ENCODE measurements around the gene GSE1.

Gene GSE1

GRCh38 chr16:85637061-85637807 lies 24.1 kb downstream of the GSE1 start:
- no peak for DNase-seq

DNA sequence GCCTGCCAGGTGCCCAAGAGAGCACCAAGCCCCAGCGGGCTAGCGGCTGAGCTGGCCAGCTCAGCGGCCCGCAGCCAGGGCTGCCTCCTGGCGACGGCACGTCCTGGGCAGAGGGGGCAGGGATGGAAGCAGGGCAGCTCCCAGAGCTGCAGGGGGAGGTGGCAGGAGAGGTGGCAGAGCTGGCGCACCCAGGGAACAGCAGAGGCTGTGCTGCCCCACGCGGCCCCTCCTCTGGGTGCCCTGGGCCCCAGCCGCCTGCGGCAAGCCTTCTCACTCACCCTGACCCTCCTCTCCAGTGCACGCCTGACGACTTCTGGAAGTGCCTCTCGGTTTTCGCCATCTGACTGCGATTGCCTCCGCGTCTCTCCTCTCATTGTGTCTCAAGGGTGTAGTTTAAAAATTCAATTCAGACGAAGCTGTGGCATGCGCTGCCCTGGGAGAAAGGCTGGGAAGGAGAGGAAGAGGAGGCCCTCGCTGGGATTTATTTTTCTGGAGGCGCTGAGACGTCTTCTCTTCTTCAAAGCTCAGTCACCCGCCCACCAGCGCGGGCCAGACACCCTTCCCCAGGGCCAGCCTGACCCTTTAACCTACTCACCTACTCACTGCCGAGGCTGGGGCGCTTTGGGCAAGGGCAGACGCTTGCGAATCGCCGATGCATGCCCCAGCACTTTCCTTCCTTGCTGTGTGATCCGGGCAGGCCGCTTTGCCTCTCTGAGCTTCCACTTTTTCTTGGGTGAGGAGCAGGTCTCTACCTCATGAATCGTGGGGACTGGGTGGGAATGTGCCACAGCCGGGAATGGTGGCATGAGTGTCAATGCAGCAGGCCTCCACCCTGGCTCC lies 24.9 kb downstream of the GSE1 start:
- no peak for DNase-seq

- no peak for DNase-seq
Observed at GRCh38 chr16:85638695-85639409, 25.7 kb downstream of the GSE1 start.

DNA sequence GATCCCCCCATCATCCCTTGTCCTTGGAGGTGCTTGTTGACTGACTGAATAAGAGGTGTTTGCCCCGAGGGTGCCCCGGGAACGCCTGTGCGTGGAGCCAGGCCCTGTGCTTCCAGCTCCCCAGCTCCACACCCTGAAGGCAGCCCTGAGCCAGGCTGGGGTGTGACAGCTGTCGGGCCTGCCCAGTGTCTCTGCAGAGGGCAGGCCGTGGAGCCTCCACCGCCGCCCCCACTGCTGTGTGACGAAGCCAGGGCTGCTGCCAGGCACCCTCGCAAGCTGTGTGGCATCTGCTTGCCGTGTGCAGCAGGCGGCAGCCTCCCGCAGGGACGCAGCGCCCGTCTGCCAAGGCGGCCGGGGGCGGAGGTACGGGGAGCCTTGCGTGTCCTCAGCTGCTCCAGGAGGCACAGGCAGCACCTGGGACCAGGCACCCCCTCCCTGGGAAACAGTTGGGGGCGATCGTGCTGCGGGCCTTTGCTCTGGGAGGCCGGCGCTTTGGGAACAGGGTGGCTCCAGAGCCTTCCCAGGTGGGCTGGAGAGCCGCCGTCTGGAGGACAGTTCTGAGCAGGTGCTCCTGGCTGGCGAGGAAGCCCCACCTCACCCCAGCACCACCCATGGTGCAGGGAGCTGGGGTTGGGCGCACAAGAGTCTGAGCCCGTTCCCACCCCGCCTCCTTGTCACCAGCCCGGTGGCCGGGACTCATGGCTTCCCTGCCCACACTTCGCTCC lies 26.6 kb downstream of the GSE1 start:
- DNase-seq, result no peak

DNA sequence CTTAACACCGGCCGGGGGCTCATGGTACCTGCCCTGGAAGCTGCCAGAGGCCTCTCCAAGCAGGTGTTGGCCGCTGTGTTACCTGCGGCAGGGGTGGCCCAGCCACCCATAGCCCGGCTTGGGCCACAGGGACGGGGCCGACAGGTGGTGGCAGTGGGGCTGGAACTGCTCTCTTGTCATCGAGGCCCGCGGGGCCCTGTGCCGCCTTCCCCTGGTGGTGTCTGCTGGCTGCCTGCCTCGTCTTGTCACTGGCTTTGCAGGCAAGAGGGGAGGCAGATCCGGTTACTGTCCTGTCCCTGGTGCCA lies 27.1 kb downstream of the GSE1 start:
- DNase-seq, result no peak

GRCh38 chr16:85640585-85640984 lies 27.5 kb downstream of the GSE1 start:
- no peak for DNase-seq

GRCh38 chr16:85641305-85641704 lies 28.2 kb downstream of the GSE1 start:
- DNase-seq, result no peak

- DNase-seq, result no peak
Observed at GRCh38 chr16:85641776-85642176, 28.7 kb downstream of the GSE1 start.

DNA sequence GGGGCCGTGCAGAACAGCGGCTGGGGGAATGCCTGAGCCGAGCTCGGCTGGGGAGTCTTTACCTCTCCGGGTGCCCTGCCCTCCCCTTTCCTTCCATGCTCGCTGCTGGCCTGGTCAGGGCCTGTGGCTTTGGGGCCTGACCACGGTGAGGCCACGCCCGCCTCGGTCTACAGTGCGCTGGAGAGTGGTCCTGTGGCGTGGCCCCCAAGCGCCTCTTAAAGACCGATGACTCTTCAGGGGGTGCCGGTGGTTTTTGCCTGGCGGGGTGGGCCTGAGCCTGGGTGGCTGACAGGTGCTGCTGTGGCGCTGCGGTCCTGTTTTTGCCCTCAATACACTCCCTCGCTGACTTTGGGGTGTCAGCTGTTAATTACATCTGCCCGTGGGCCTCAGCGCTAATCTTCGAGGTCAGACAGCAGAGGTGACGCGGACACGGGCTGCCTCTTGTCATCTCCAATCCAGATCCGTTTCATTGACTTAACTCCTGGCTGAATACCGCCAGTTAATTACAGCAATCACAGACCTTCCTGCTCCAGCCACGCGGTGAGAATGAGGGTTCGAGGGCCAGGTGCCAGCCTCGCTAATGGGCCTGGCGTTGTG lies 29.7 kb downstream of the GSE1 start:
- no peak for DNase-seq

DNA sequence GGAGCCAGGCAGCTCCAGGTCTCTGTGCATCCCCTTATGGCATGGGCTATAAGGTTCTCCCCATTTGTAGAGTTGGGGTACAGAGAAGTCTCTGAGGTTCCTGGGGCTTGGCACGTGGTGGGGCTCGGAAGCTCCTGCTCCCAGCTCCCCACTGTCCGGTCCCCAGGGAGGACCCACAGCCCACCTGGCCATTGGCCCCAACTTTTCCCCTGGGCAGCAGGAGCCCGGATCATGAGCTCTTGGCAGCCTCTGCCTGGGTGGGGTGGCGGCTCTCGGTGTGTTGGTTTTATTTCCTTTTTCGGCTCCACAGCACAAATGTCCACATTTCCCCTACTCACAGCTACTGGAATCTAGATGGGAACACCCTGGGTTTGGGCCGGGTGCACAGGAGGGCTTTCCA lies 30.5 kb downstream of the GSE1 start:
- no peak for DNase-seq

- DNase-seq, result no peak
Observed at GRCh38 chr16:85644093-85644712, 31.1 kb downstream of the GSE1 start.

DNA sequence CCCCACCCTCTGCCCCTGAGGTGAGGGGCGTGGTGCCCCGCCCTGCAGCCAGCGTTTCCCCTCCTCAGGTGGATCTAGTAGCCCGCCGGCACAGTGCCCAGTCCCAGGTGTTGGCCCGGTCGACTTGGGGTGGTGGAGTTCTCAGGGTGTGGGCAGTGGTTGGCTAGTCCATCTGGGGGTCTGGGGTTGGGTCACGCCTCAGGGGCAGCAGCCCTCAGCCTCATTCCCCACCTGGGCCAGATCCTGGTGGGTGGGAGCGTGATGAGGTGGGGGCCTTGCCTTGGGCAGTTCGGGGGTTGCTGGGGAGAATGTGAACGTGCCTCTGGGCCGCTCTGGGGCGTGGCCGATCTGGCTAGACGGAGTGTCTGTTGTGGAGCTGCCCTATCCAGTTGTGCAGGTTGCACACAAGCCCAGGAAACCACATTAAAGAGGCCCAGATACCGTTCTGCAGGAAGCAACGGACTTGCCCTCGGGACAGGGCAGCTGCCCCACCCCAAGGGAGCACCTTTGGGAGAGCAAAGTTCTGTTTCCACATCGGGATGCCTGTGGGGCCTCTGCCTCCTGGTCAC lies 32.0 kb downstream of the GSE1 start:
- no peak for DNase-seq

- no peak for DNase-seq
Observed at GRCh38 chr16:85646358-85646907, 33.3 kb downstream of the GSE1 start.

- DNase-seq, result no peak
Observed at GRCh38 chr16:85646976-85647375, 33.9 kb downstream of the GSE1 start.

DNA sequence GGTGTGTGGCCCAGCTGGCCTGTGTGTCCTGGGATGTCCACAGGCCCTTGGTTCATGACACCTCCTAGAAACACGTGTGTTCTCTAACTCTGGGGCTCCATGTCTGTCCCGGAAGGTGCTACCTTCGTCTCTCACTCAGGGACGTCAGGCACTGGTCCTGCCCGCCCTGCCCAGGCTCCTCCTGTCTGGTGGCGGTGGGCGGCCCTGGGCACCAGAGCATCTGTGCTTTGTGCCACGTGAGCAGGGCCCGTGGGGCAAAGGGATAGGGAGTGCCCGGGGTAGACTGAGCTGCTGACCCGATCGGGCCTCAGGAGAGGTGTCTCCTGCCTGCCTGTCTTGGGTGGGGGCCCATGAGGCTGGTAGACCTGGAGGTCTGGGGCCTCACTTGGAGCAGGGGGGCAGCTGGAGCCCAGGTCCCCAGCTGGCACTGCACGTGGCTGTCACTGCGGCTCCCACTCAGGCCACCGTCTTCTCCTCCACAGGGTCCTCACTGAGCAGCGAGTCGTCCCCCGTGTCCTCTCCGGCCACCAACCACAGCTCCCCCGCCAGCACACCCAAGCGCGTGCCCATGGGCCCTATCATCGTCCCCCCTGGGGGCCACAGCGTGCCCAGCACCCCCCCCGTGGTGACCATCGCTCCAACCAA lies 35.1 kb downstream of the GSE1 start:
- DNase-seq, result no peak

DNA sequence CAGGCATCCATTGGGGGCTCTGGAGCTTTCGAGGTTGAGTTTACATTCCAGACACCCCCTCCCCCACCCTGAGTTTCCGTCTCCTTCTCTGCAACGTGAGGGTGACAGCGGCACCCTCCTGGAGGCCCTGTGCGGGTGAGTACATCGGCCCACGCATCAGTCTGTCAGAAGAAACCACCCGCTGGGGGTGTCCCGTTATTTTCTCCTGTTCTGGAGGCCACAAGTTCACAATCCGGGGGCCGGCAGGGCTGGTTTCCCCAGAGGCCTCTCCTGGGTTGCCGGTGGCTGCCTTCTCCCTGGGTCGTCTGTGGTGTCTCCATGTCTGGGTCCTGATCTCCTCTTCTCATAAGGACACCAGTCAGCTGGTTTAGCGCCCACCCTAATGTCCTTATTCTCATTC lies 35.7 kb downstream of the GSE1 start:
- no peak for DNase-seq

- DNase-seq, result no peak
Observed at GRCh38 chr16:85649411-85650134, 36.5 kb downstream of the GSE1 start.

- no peak for DNase-seq
Observed at GRCh38 chr16:85650135-85650843, 37.2 kb downstream of the GSE1 start.

GRCh38 chr16:85650844-85651628 lies 37.9 kb downstream of the GSE1 start:
- peak; percentile 16 for DNase-seq
